ENCODE results near the gene MYO15A.

The MYO15A gene

DNA sequence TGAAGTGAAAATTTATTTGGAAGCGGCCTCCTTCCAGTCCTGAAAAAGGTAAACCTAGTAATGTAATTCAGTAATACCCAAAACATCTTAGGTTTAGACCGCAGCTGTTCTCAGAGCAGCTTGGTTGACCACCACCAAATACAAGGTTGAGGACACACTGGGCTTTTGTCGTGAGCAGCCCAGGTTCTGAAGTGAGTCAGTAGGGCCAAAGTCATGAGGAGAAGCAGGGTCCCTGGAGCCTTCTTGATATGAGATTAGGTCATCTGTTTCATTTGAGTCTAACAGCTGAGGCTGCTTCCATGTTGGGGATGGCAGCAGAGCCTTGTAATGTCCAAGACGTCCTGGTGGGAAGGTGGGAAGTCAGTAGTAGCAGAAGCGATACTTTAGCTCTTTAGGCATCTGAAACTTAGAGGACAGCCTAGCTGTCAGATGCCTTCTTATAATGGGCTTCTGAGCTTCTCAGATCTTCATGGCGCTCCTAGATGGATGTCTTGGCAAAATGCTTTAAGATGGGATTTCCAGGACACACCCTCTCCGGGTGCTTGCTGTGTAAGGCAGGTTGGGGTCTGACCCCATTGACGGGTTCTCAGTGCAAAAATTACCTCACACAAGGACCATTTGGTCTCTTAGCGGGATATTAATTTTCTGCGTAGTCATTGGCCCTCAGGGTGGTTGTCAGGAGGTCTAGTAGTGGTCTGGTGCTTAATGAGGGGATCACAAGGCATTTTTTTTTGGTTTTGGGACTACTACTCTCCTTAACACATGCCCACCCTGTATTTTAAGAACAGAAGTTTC is 77.5 kb downstream of the MYO15A start:
- Histone ChIP-seq H3K4me3 (ENCODE audit: low read length in 2 of 2) (peak overlapping the region; percentile 92 to 97), H3K9ac (ENCODE audit: low read length in 2 of 2) (peak overlapping the region; percentile 71 to 76), H3K4me1 (ENCODE audit: control insufficient read depth, insufficient read depth, low read length) (peaks cover 72% of the 10 kb centered on the region)

DNA sequence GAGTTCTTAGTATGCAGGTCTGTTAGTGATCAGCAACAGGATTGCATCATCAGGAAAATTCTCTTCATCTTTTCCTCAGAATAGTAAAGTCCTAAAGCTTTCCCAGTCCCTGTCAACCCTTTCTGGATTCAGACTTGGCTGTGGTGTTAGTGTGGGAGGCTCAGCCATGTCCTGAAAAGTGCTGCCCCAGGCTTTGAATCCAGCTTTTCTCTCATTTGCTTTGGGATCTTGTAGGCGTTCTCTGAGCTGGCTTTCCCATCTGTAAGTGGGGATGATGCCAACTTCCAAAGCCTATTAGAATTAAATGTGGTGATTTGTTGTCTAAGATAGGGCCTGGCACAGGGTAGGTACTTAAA is 78.0 kb downstream of the MYO15A start:
- Histone ChIP-seq H3K27me3 (ENCODE audit: control insufficient read depth in 1 of 2, insufficient read depth in 2 of 2, low read length in 2 of 2) (no peaks in the 10 kb centered on the region), H3K4me3 (ENCODE audit: low read length in 2 of 2) (peak overlapping the region; percentile 92 to 97), H3K9me3 (ENCODE audit: control insufficient read depth in 2 of 2, low read length in 2 of 2) (no peaks in the 10 kb centered on the region), H3K27ac (ENCODE audit: low read length) (peak overlapping the region; percentile 53), H3K9ac (ENCODE audit: low read length in 2 of 2) (peak overlapping the region; percentile 71 to 76), H3K36me3 (ENCODE audit: control insufficient read depth in 2 of 2, insufficient read depth in 2 of 2, low read length in 2 of 2) (peaks cover 0 to 7% of the 10 kb centered on the region in 2 donors), H3K4me1 (ENCODE audit: control insufficient read depth, insufficient read depth, low read length) (peaks cover 78% of the 10 kb centered on the region)

More for the DNA sequence above, 77.5 kb downstream of the MYO15A start:
- no peaks in the 10 kb centered on the region for H3K27me3 ChIP-seq (ENCODE audit: control insufficient read depth in 1 of 2, insufficient read depth in 2 of 2, low read length in 2 of 2)
- peak overlapping the region; percentile 53 for H3K27ac ChIP-seq (ENCODE audit: low read length)
- peaks cover 0 to 7% of the 10 kb centered on the region in 2 donors for H3K36me3 ChIP-seq (ENCODE audit: control insufficient read depth in 2 of 2, insufficient read depth in 2 of 2, low read length in 2 of 2)
- H3K9me3 ChIP-seq (ENCODE audit: control insufficient read depth in 2 of 2, low read length in 2 of 2) = no peaks in the 10 kb centered on the region

GRCh38 chr17:18187226-18187625 is 78.7 kb downstream of the MYO15A start:
- peaks cover 76% of the 10 kb centered on the region for H3K4me1 ChIP-seq (ENCODE audit: control insufficient read depth, insufficient read depth, low read length)
- H3K27ac ChIP-seq (ENCODE audit: low read length) = peak overlapping the region; percentile 53
- no peaks in the 10 kb centered on the region for H3K27me3 ChIP-seq (ENCODE audit: control insufficient read depth in 1 of 2, insufficient read depth in 2 of 2, low read length in 2 of 2)
- peak overlapping the region; percentile 92 to 97 for H3K4me3 ChIP-seq (ENCODE audit: low read length in 2 of 2)
- peak overlapping the region; percentile 71 to 76 for H3K9ac ChIP-seq (ENCODE audit: low read length in 2 of 2)
- H3K36me3 ChIP-seq (ENCODE audit: control insufficient read depth in 2 of 2, insufficient read depth in 2 of 2, low read length in 2 of 2) = peaks cover 0 to 7% of the 10 kb centered on the region in 2 donors
- H3K9me3 ChIP-seq (ENCODE audit: control insufficient read depth in 2 of 2, low read length in 2 of 2) = no peaks in the 10 kb centered on the region

DNA sequence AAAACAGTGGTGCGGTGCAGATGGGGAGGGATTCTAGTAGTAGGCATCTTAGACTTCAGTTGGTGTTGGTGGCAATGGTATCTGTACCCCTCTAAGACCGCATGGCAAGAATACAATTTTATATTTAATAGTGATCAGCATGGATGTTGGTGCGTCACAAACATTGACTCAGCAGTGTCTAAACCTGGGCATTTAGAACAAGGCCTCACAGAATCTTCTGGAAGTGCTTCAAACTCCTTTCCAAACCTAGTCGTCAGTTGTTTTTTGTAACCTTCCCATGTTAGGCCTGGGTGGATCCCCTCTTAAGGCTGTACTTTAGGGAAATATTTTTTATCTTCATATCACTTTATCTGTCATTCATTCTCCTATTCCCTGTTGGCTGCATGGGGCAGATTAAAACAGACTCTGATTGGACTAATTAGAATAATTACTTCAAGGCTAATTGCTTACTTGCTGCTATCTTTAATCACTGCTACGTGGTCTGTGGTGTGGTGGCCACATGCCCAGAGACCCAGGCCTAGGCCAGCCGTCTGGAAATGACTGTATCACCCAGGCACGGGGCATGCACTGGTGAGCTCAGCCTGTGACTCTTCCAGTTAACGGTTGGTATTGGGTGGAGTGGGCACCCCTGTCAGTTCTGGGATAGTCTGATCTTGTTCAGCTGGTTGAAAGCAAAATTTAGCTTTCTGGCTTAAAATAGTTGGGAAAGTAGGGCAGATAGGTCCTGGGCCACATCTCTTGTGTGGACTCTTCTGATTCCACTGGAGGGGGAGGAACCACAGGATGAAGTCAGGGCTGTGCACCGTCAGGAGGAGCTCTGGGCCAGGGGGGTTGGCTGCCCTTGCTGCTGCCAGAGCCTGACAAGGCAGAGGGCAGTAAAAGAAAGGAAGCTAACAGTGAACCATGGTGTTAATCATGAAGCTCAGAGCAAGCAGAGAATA is 79.5 kb downstream of the MYO15A start:
- Histone ChIP-seq H3K27me3 (ENCODE audit: control insufficient read depth in 1 of 2, insufficient read depth in 2 of 2, low read length in 2 of 2) (no peaks in the 10 kb centered on the region), H3K9me3 (ENCODE audit: control insufficient read depth in 2 of 2, low read length in 2 of 2) (no peaks in the 10 kb centered on the region), H3K4me3 (ENCODE audit: low read length in 2 of 2) (peak overlapping the region; percentile 92 to 97), H3K9ac (ENCODE audit: low read length in 2 of 2) (peak overlapping the region; percentile 71 to 76), H3K27ac (ENCODE audit: low read length) (peak overlapping the region; percentile 53), H3K36me3 (ENCODE audit: control insufficient read depth in 2 of 2, insufficient read depth in 2 of 2, low read length in 2 of 2) (peaks cover 0 to 7% of the 10 kb centered on the region in 2 donors), H3K4me1 (ENCODE audit: control insufficient read depth, insufficient read depth, low read length) (peaks cover 73% of the 10 kb centered on the region)

DNA sequence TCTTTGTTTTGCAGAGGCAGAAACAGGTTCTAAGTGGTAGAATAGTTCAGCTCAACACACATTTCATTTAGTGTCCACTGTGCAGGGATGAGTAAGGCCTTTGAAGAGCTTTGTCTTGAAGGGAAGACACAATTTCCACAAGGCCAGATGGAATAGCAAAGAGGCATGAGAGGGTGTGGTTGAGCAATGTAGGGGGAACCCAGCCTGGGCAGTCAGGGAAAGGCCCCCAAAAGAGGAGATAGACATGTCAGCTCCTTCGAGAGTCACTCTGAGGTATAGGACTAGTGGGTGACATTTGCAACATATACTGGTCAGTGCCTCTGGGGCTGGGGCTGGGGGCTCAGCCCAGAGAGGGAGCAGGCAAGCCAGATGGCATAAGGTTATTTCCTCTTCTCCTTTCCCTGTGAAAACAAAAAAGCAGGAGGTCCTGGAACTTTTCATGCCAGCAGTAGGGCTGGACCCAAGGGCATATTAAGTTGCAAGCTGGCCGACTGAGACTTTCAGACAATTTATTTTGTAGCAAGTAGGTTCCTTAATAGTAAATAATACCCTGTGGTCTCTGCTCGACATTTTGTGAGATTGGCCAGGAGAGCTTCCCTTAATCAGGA is 82.2 kb downstream of the MYO15A start:
- Histone ChIP-seq H3K9ac (ENCODE audit: low read length in 2 of 2) (peak overlapping the region in 1 of 2 donors; percentile 21), H3K4me3 (ENCODE audit: low read length in 2 of 2) (peak overlapping the region in 1 of 2 donors; percentile 52), H3K36me3 (ENCODE audit: control insufficient read depth in 2 of 2, insufficient read depth in 2 of 2, low read length in 2 of 2) (peaks cover 14 to 17% of the 10 kb centered on the region in 2 donors), H3K27ac (ENCODE audit: low read length) (peak overlapping the region; percentile 55), H3K9me3 (ENCODE audit: control insufficient read depth in 2 of 2, low read length in 2 of 2) (no peaks in the 10 kb centered on the region), H3K27me3 (ENCODE audit: control insufficient read depth in 1 of 2, insufficient read depth in 2 of 2, low read length in 2 of 2) (no peaks in the 10 kb centered on the region), H3K4me1 (ENCODE audit: control insufficient read depth, insufficient read depth, low read length) (peaks cover 67% of the 10 kb centered on the region)

GRCh38 chr17:18191236-18191667 is 82.7 kb downstream of the MYO15A start:
- peaks cover 62% of the 10 kb centered on the region for H3K4me1 ChIP-seq (ENCODE audit: control insufficient read depth, insufficient read depth, low read length)

DNA sequence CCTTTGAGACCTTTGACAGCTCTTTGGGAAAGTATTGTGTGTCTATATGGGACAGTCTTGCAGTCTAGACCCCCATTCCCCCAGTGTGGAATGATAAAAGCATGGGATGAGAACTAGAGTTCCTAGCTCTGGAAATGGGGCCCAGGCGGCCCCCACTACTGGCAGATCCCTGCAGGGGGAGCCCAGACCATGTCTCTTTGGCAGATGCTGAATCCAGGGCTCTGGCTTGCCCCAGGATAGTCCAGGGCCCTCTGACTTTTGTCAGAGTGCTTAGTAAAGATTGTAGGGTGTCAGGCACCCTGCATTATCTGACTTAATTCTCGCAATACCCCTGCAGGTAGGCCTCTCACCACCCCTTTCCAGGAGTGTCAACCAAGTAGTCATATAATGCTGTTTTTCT is 83.4 kb downstream of the MYO15A start:
- Histone ChIP-seq H3K4me1 (ENCODE audit: control insufficient read depth, insufficient read depth, low read length) (peaks cover 56% of the 10 kb centered on the region), H3K27me3 (ENCODE audit: control insufficient read depth in 1 of 2, insufficient read depth in 2 of 2, low read length in 2 of 2) (no peaks in the 10 kb centered on the region), H3K27ac (ENCODE audit: low read length) (peak overlapping the region; percentile 55)

More at GRCh38 chr17:18191236-18191667, 82.7 kb downstream of the MYO15A start:
- Histone ChIP-seq H3K36me3 (ENCODE audit: control insufficient read depth in 2 of 2, insufficient read depth in 2 of 2, low read length in 2 of 2) (peaks cover 18 to 19% of the 10 kb centered on the region in 2 donors), H3K4me3 (ENCODE audit: low read length in 2 of 2) (peak overlapping the region in 1 of 2 donors; percentile 52), H3K27ac (ENCODE audit: low read length) (peak overlapping the region; percentile 55), H3K9ac (ENCODE audit: low read length in 2 of 2) (no peak overlapping the region), H3K27me3 (ENCODE audit: control insufficient read depth in 1 of 2, insufficient read depth in 2 of 2, low read length in 2 of 2) (no peaks in the 10 kb centered on the region), H3K9me3 (ENCODE audit: control insufficient read depth in 2 of 2, low read length in 2 of 2) (no peaks in the 10 kb centered on the region)

DNA sequence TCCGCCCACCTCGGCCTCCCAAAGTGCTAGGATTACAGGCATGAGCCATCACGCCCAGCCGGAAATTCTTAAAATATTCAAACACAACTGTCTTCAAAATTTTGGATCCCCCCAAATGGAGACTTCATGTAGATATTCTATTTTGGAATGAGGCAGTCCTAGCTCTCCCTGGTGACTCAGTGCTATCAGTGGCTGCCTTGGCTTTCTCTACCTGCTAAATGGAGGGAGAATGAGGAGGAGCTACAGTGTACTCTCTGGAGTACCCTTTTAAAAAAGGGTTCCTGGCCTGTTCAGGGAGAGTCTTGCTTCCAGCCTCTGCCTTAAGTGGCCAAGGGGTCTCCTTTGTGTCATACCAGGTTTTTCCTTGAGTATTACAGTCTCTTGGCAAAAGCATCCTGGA is 85.8 kb downstream of the MYO15A start:
- peaks cover 40 to 42% of the 10 kb centered on the region in 2 donors for H3K36me3 ChIP-seq (ENCODE audit: control insufficient read depth in 2 of 2, insufficient read depth in 2 of 2, low read length in 2 of 2)

More for the DNA sequence above, 83.4 kb downstream of the MYO15A start:
- Histone ChIP-seq H3K36me3 (ENCODE audit: control insufficient read depth in 2 of 2, insufficient read depth in 2 of 2, low read length in 2 of 2) (peaks cover 21 to 24% of the 10 kb centered on the region in 2 donors), H3K9ac (ENCODE audit: low read length in 2 of 2) (no peak overlapping the region), H3K9me3 (ENCODE audit: control insufficient read depth in 2 of 2, low read length in 2 of 2) (no peaks in the 10 kb centered on the region), H3K4me3 (ENCODE audit: low read length in 2 of 2) (no peak overlapping the region)

GRCh38 chr17:18194804-18195203 is 86.2 kb downstream of the MYO15A start:
- Histone ChIP-seq H3K27me3 (ENCODE audit: control insufficient read depth in 1 of 2, insufficient read depth in 2 of 2, low read length in 2 of 2) (no peaks in the 10 kb centered on the region), H3K9ac (ENCODE audit: low read length in 2 of 2) (no peak overlapping the region), H3K9me3 (ENCODE audit: control insufficient read depth in 2 of 2, low read length in 2 of 2) (no peaks in the 10 kb centered on the region), H3K36me3 (ENCODE audit: control insufficient read depth in 2 of 2, insufficient read depth in 2 of 2, low read length in 2 of 2) (peaks cover 41 to 42% of the 10 kb centered on the region in 2 donors), H3K4me1 (ENCODE audit: control insufficient read depth, insufficient read depth, low read length) (peaks cover 52% of the 10 kb centered on the region), H3K27ac (ENCODE audit: low read length) (no peak overlapping the region), H3K4me3 (ENCODE audit: low read length in 2 of 2) (no peak overlapping the region)

More for the DNA sequence above, 85.8 kb downstream of the MYO15A start:
- no peaks in the 10 kb centered on the region for H3K27me3 ChIP-seq (ENCODE audit: control insufficient read depth in 1 of 2, insufficient read depth in 2 of 2, low read length in 2 of 2)
- H3K4me1 ChIP-seq (ENCODE audit: control insufficient read depth, insufficient read depth, low read length) = peaks cover 56% of the 10 kb centered on the region
- H3K4me3 ChIP-seq (ENCODE audit: low read length in 2 of 2) = no peak overlapping the region
- H3K9me3 ChIP-seq (ENCODE audit: control insufficient read depth in 2 of 2, low read length in 2 of 2) = no peaks in the 10 kb centered on the region
- H3K27ac ChIP-seq (ENCODE audit: low read length) = no peak overlapping the region
- H3K9ac ChIP-seq (ENCODE audit: low read length in 2 of 2) = no peak overlapping the region

- Histone ChIP-seq H3K9ac (ENCODE audit: low read length in 2 of 2) (no peak overlapping the region), H3K27me3 (ENCODE audit: control insufficient read depth in 1 of 2, insufficient read depth in 2 of 2, low read length in 2 of 2) (no peaks in the 10 kb centered on the region), H3K27ac (ENCODE audit: low read length) (no peak overlapping the region), H3K4me1 (ENCODE audit: control insufficient read depth, insufficient read depth, low read length) (peaks cover 50% of the 10 kb centered on the region), H3K36me3 (ENCODE audit: control insufficient read depth in 2 of 2, insufficient read depth in 2 of 2, low read length in 2 of 2) (peaks cover 41 to 43% of the 10 kb centered on the region in 2 donors), H3K4me3 (ENCODE audit: low read length in 2 of 2) (no peak overlapping the region), H3K9me3 (ENCODE audit: control insufficient read depth in 2 of 2, low read length in 2 of 2) (no peaks in the 10 kb centered on the region)
These were observed 86.7 kb downstream of the MYO15A start for GRCh38 chr17:18195246-18195645.

Measured in stomach smooth muscle (tissue), 2 donors.